HUDEP-2 (cell line): Measurements from ENCODE around the gene MRPS27.
A peak's percentile ranks its signal among the peaks of the same experiment; 100 is the strongest.

ENCODE experiments used
- DNase-seq, 76 experiments: peaks; one replicate each; lab custom pipeline; 2025; ENCODE audit not compliant: unreplicated experiment in 76 of 76; lab: John Stamatoyannopoulos, UW

Gene MRPS27

GRCh38 chr5:72208324-72208926 lies 111.6 kb downstream of the MRPS27 start:
- no peak for DNase-seq

GRCh38 chr5:72206994-72207393 lies 113.0 kb downstream of the MRPS27 start:
- DNase-seq = no peak

DNA sequence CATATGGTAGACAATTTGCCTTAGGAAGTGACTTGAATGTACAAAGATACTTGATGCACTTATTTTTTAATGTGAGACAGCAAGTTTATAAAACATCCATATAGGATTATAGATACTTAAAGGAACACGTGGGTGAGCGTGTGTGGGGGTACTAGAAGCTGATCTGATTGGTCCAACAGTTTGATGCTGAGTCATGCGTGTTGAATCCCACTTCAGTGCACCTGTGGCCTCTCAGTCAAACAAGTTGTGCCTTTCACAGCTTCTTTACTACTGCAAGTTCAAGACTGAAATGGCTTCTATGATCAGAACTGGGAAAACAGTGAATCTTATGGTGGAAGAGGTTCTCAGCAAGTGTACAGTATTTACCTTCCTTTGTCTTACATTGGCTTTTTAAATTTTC lies 113.9 kb downstream of the MRPS27 start:
- no peak for DNase-seq

GRCh38 chr5:72205431-72206009 lies 114.5 kb downstream of the MRPS27 start:
- no peak for DNase-seq

DNA sequence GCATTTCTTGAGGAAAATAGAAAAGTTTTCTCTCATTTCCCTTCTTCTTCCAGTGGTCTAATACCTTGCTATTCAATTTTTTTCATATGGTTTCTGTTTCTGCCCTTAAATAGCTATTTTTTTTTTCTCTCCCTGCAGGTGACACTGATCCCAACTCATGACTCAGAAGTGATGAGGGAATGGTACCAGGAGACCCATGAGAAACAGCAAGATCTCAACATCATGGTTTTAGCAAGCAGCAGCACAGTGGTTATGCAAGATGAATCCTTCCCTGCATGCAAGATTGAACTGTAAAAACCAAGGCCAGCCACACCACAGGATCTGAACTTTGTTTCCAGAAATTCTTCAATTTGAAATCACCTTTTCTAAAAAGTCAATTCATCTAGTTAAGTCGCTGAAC lies 115.1 kb downstream of the MRPS27 start:
- no peak for DNase-seq

DNA sequence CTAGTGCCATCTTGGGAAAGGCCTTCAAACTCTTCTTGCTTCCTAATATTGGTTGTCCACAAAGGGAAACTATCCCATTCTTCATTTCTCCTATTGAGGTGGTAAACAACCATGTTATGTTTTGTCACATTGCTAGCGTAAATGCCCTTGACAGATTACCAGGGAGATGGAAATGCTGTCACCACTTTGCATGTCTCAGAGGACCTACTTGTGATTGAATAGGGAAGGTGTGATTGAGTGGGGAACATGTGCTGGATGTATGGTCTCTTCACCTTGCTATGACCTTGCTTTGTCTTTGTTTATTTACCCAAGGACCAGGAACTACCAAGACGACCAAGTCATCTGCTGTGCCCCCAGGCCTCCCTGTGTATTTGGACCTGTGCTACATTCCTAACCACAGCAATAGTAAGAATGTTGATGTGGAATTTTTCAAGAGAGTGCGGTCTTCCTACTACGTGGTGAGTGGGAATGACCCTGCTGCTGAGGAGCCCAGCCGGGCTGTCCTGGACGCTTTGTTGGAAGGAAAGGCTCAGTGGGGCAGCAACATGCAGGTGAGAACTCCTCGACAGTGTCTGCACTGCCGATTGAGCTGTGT lies 116.7 kb downstream of the MRPS27 start:
- DNase-seq = no peak

DNA sequence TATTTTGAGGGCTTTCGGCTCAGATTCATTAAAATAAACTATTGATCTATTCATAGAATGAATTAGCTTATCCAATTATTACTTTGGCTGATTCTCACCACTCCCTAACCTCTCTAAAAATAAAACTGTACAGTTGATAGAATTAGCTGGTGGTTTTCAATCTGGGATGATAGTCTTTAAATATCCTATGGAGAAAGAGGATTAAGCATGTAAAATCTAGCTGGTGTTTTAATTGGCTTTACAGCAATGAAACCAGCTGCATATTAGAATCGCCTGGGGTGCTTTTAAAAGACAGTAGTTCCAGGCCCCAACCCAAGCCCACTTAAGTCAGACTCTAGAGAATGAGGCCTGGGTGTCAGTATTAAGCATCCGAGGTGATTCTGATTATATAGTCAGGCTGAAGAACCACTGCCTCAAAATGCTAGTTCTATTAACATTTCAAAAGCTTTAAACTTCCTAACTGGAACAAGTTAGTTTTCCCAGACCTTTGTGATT lies 117.7 kb downstream of the MRPS27 start:
- DNase-seq = no peak

GRCh38 chr5:72199681-72200080 lies 120.4 kb downstream of the MRPS27 start:
- DNase-seq = no peak

GRCh38 chr5:72197393-72197792 lies 122.6 kb downstream of the MRPS27 start:
- DNase-seq = no peak

- no peak for DNase-seq
Measured at GRCh38 chr5:72195581-72195980, 124.5 kb downstream of the MRPS27 start.

DNA sequence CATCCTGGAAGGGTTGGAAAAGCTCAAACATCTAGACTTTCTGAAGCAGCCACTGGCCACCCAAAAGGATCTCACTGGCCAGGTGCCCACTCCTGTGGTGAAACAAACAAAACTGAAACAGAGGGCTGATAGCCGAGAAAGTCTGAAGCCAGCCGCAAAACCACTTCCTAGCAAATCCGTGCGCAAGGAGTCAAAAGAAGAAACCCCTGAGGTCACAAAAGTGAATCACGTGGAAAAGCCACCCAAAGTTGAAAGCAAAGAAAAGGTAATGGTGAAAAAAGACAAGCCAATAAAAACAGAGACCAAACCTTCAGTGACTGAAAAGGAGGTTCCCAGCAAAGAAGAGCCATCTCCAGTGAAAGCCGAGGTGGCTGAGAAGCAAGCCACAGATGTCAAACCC lies 125.2 kb downstream of the MRPS27 start:
- no peak for DNase-seq

GRCh38 chr5:72191404-72191803 lies 128.6 kb downstream of the MRPS27 start:
- no peak for DNase-seq

- no peak for DNase-seq
Measured at GRCh38 chr5:72189146-72189545, 130.9 kb downstream of the MRPS27 start.

- DNase-seq = no peak
Measured at GRCh38 chr5:72188166-72188565, 131.9 kb downstream of the MRPS27 start.

GRCh38 chr5:72187388-72188075 lies 132.5 kb downstream of the MRPS27 start:
- DNase-seq = peak in 2 of 76 experiments; percentile 3 to 6

- no peak for DNase-seq
Measured at GRCh38 chr5:72185496-72186329, 134.3 kb downstream of the MRPS27 start.

DNA sequence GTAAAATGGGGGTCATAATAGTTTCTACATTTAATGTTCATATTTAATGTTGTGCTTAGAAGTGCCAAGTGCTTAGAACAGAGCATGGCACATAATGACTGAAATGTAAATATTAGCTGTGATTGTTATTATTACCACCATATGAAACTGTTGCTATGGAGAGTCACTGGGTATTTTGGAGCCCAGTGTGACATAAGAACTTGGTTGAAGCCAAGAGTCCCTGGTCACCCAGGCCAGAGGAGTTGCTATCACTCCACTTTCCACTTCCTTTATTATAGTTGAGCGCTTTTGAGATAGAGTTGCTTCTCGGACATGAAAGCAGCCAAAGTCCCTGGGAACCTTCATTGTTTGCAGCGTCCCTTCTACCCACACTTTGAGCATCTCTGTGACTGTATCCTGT lies 135.6 kb downstream of the MRPS27 start:
- DNase-seq = no peak

- no peak for DNase-seq
Measured at GRCh38 chr5:72183101-72183520, 136.9 kb downstream of the MRPS27 start.

- no peak for DNase-seq
Measured at GRCh38 chr5:72182686-72183085, 137.4 kb downstream of the MRPS27 start.

DNA sequence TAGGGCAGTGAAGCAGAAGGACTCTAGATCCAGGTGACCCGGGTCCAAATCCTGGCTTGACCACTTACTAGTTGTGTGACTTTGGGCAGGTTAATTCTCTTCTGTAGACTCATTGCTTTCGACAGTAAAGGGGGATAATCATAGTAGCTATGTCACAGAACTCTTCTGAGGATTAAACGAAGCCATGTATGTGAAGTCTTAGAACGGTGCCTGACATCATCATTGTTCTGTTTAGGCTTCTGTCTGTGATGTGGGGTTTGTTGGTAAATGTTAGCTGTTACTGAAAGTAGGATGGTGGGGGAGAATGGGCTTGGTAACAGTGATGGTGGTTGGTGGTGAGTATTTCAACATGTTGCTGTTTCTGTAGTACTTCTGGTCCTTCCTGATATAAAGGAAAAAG lies 139.1 kb downstream of the MRPS27 start:
- no peak for DNase-seq
